GM18498 (cell line): ENCODE measurements around the gene ITCH.
A peak's percentile ranks its signal among the peaks of the same experiment; 100 is the strongest.
"Not testable (repeated sequence)": the region's sequence is repeated elsewhere in the genome, so short reads cannot be mapped to it uniquely, and the experiment has no call there.

Experiments
- ATAC-seq: cut with Tn5 transposase; IDR thresholded peaks from one replicate; pipeline ENCODE4 v1.9.1; 2021; ENCODE audit warnings: mild to moderate bottlenecking, moderate library complexity; ENCODE audit not compliant: unreplicated experiment

The ITCH gene

DNA sequence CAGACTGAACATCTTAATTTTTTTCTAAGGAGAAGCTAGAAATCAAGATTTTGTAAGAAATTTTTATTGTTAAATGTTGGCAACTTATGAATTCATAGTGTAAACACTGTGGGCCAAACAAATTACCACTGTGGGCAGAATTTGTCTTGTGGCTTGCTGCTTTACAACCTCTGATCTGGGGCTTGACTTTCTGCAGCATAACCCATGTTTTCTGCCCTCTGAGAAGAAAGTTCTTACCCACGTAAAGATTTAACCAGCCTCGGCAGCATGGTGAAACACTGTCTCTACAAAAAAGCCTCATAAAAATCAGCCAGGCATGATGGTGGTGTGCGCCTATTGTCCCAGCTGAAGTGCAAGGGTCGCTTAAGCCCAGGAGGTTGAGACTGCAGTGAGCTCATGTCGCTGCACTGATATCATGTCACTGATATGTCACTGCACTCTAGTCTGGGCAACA lies 12.9 kb downstream of the ITCH start:
- ATAC-seq = no peak

GRCh38 chr20:34377072-34377847 lies 14.2 kb downstream of the ITCH start:
- peak; percentile 74 for ATAC-seq

DNA sequence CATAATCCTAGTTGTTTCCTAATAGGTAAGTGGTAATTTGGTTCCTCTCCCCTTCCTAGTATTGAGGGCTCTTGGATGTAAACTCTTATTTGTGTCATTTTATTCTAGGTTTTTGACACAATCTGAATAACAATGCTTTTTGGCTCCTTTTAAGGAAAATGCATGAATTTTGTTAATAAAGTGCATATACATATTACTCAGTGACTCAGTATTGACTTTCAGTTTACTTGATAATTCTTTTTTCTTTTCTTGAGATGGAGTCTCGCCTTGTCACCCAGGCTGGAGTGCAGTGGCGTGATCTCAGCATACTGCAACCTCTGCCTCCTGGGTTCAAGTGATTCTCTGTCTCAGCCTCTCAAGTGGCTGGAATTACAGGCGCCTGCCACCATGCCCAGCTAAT lies 19.1 kb downstream of the ITCH start:
- no peak for ATAC-seq

GRCh38 chr20:34382877-34383455 lies 19.9 kb downstream of the ITCH start:
- not testable (repeated sequence) for ATAC-seq

GRCh38 chr20:34385464-34385863 lies 22.4 kb downstream of the ITCH start:
- ATAC-seq = no peak

- ATAC-seq = no peak
These were observed 24.9 kb downstream of the ITCH start for GRCh38 chr20:34388000-34388399.

GRCh38 chr20:34388678-34389077 lies 25.6 kb downstream of the ITCH start:
- no peak for ATAC-seq

- no peak for ATAC-seq
These were observed 26.3 kb downstream of the ITCH start for GRCh38 chr20:34389206-34389953.

GRCh38 chr20:34389954-34390555 lies 27.0 kb downstream of the ITCH start:
- ATAC-seq = no peak

DNA sequence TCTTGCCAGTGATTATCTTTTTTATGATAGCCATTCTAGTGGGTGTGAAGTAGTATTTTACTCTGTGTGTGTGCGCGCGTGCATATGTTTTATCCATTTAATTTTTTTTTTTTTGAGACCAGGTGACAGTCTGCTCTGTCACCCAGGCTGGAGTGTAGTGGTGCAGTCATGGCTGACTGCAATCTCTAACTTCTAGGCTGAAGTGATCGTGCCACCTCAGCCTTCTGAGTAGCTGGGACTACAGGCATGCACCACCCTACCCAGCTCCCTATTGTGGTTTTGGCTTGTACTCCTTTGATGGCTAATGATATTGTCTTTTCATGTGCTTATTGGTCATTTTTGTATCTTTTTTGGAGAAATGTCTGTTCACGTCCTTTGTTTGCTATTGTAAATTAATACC lies 33.3 kb downstream of the ITCH start:
- no peak for ATAC-seq

- ATAC-seq = no peak
These were observed 34.0 kb downstream of the ITCH start for GRCh38 chr20:34397096-34397495.

- ATAC-seq = not testable (repeated sequence)
These were observed 37.7 kb downstream of the ITCH start for GRCh38 chr20:34400776-34401175.

DNA sequence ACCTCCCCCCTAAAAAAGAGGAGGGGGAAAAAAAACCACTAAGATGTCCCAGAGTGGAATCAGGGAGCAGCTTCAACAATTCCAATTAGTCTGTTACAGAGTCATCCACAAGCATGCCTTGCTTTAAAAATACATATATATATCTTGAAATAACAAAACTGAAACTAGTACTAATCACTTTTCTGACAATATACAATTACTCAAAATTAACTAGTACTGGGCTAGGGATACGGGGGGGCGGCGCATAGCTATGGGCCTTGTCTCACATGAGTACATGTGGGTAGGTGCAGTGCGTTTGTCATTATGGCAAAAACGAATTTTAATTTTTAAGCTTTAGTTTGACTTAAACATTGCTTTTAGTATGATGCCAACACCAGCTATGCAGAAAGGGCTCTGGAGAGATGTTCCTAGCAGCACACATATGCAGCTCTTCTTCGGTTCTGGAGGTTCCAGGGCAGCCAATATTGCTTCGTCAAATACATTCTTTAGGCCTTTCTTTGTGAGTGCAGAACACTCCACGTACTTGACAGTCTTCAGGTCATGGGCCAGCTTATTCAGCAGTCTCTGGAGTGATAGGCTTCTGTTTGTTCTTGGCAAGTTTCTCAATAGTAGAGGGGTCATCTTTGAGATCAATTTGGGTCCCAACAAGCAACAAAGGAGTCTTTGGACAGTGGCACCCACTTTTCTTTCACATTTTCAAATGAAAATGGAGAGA lies 38.8 kb downstream of the ITCH start:
- ATAC-seq = no peak

DNA sequence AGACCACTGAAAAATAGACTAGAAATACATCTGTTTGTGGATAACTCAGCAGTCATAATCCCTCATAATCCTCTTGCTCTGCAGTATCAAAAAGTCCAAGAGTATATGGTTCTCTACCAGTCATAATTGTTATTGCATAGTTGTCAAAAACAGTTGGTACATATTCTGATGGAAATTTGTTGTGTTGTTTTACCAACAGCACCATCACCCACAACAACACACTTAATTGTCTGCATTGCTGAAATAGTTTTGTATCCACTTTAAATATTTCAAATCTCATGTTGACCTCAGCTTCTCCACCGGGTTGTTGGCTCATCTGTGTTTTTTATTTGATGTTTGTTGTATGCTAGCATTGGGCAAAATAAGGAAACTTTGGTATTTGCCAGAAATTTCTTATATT lies 39.4 kb downstream of the ITCH start:
- ATAC-seq = no peak

DNA sequence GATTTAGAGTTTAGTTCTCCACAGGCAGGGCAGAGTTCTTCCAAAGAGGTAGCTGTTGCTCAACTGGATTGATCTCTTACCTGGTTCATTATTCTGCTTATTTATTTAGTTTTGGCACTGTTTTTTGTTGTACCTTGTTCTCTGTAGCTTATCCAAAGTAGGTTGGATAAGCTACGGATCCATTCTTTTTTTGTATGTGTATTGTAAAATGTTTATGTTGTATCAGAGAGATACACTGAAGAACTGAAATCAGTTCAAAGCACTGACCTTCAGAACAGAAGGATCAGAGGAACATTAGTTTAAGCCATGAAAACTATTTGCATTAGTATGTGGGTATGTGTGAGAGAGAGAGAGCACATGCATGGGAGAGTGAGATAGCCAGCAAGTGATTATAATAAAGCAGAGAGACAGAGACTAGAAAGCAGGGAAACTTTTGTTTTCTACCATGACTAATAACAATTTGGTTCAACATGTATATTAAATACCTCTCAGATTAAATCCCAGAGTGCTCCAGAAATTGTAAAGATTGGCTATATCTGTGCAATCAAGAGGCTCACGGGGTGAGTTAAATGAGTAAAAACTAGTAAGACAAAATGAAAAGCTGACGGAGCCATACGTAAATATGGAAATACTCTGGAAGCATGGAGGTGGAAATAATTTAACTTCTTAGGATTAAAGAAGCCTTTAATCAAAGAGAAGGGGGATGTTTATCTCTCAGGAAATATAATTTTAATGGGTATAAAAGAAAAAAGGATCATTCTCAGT lies 40.2 kb downstream of the ITCH start:
- no peak for ATAC-seq

GRCh38 chr20:34403908-34404307 lies 40.8 kb downstream of the ITCH start:
- ATAC-seq = peak; percentile 47

- no peak for ATAC-seq
These were observed 41.7 kb downstream of the ITCH start for GRCh38 chr20:34404803-34405202.

GRCh38 chr20:34405247-34405651 lies 42.2 kb downstream of the ITCH start:
- peak; percentile 55 for ATAC-seq

- ATAC-seq = not testable (repeated sequence)
These were observed 42.9 kb downstream of the ITCH start for GRCh38 chr20:34405942-34406341.

DNA sequence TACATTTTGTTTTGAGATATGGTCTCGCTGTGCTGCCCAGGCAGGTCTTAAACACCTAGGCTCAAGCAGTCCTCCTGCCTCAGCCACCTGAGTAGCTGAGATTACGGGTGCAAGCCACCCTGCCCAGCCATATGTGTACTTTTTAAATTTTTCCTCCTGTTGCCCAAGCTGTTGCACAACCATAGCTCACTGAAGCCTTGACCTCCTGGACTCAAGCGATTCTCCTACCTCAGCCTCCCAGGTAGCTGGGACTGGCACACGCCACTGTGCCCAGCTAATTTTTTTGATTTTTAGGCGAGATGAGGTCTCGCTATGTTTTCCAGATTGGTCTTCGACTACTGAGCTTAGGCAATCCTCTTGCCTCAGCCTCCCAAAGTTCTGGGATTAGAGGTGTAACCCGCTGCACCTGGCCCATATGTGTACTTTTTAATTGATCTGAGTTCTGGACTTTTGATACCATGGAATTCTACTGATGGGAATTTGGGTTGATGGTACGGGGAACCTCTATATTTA lies 44.9 kb downstream of the ITCH start:
- no peak for ATAC-seq
